Stimulated activated CD8-positive, alpha-beta memory T cell treated with anti-CD3 and anti-CD28 coated beads, Interleukin-7, amount 100 ng/mL, for 4 hours (primary cell): ENCODE results near the gene ARHGEF6.

Experiments
- DNase-seq, 2 donors: peaks; one replicate each; pipeline ENCODE4 v3.0.0-alpha.2; 2020; ENCODE audit warnings: low read depth in 2 of 2

The ARHGEF6 gene

DNA sequence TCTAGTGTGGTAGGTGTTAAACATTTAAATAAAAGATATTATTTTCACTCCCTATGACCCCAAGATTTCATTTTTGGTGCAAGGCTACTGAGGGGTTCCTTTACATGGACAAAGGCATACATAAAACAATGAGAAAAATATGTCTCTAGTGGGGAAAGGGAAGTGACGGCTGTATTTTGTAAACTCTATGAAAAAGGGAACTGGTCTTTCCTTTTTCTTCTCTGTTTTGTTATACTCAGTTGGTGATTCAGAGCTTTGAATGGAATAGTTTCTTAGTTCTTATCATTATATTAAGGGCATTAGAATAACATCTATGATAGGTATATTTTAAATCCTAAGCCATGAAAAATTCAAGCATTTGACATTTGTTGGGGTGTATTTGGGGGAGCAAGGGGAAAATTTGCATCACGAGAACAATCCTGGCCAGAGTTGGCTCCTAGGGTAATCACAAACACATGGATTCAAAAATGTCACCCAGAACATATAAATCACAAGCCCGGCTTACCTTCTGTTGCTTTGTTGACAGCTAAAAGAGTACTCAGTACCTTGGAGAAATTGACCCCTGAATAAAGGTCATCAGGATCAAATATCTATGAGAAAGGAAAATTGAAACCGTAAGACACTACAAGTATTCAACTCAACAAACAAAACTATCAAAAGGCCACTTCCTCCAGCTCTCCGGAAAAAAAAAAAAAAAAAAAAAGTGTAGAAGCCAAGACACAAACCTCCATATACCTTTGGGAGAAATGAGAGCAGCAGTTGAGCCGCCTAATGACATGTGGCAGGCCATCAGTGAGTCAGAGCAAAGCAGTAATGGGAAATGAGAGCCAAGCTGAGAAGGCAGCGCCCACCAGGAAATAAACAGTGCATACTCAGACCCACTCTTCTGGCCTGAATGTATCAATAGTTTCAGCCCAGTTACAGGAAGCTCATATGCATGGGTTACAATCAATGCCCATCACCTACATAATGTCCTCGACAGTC lies 33.4 kb downstream of the ARHGEF6 start:
- no peak for DNase-seq

DNA sequence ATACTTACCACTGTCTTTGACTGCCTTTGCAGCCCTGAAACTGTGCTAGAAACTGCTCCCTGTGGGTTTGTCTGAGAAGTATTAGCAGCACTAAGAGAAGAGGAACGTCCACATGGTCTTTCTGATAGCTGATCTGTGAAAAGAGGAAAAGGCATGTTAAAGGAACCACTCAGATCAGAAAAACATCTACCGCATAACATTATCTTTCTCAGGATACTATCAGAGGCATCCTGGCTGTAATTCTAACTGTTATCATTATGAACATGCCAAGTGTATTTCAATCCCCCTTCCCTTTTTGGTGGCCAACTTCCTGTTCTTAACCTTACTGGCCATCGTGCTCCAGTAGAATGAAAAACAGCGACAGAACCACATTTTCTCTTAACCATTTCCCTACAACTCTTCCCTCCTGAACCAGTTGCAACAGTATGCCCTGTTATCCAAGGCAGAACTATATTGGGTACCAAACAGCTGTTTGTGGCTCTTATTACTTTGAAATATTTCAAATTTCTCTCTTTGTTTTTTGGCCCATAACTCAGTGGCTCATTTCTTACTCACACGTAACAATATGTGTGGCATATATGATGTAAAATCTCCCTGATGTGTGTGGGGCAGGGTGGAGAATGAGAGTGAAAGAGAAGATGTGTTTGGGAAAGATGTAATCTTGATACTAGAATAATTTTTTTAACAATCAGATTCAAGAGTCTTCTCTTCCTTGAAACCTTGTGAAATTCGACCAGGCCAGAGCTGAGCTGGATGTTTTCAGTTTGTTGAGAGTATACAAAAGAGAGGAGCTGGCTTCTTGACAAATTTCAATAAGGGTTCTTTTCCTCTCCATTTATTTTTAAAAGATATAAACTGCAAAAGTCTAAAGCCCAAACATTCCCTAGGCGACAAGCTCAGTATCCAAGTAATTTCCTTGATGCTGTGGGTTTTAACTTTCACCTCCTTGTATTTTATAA lies 35.2 kb downstream of the ARHGEF6 start:
- no peak for DNase-seq

DNA sequence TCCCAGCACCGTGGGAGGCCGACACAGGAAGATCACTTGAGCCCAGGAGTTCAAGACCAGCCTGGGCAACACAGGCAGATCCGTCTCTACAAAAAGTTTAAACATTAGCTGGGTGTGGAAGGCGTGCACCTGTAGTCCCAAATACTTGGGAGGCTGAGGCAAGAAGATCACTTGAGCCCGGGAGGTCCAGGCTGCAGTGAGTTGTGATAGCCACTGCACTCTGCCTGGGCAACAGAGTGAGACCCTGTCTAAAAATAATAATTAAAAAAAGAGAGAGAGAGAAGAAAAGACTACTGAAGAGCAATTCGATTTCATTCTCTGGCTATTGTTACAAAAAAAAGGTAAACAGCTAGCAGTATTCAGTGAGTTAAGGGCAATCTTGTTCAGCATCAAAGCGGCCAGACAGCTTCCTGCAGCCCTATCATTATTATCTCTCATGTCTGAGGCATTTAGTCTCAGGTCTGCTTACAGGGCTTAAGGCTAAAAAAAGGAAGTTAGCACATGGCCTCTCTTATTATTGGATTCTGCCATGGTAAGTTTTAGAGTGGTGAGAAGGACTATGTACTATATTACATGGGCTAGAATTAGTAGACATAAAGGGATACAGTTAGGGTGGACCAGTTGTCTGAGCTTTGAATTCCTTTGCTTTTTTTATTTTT lies 37.9 kb downstream of the ARHGEF6 start:
- no peak for DNase-seq

DNA sequence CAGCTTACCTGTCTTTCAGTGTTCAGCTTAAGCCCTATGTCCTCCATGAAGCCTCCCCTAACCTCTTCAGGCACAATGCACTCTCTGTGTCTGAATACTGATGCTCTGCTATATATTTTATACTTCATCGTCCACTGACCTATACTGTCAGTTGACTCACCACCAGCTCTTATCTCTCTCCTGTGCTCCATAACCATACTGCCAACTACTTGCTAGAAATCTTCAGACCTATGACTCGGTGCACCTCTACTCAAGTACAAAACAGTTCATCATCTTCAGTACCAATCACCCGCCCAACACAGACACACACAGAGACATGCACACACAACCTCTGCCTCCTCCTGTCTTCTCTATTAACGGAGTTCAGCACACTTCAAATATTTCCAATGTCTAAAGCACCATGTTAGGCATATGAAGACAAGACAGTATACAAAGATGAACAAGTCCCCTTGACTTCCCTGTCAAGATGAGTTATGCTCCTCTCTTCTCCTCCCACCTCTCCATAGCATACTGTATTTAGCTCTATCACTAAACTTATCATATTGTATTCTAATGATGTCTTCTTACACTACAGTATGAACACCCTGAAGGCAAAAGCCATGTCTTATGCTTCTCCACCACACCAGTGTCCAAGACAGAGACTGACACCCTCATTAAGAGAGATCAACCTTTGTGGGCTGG lies 42.5 kb downstream of the ARHGEF6 start:
- no peak for DNase-seq

DNA sequence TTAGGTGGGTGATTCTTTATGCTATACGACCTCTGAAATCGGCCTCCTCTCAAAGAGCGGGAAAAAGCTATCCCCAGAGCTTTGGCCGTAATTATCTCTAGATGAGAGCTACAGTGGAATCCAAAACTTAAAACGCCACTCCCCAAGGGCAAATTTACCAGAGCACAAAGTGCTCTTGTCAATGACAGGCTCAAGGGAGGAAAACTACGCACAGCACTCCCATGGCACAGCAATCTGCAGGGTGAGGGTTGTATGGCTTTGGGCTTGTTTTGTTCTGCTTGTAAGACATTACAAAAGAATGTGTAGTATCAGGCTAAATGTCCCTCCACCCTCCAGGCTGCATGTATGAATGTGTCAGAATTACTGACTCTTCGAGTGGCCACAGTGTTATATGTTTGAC lies 44.0 kb downstream of the ARHGEF6 start:
- DNase-seq: no peak

DNA sequence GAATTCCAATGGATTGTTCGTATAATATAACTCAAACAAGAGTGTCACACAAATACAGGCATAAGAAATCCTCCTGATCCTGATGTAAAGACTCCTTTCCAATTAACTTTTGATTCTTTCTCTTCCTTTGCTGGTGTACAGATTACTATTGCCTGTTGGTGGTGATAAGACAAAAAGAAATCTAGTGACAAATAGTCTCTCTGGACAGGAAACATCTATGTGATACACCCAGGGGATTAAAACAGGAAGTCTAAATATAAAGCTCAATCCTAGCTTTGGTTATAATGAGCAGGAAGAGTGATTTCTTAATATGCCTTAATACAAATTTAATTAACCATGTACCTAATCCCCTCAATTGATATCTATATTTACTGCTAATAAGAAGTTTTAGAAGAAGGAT lies 45.1 kb downstream of the ARHGEF6 start:
- no peak for DNase-seq

DNA sequence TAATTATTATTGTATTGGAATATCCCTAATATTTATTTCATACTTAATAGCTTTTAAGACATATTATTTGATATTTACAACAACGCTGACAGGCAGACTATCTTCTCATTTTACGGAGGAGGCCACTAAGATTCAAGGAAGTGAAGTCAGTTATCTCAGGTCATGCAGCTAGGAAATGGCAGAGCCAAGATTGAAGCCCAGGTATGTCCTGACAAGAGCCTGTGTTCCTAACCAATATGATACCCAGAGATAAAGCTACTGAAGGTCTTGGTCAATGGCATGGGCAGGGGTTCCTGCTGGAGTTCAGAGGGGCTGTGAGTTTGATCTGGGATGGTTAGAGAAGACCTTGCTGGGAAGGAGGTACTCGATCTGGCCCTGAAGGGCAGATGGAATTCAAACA lies 47.1 kb downstream of the ARHGEF6 start:
- no peak for DNase-seq

DNA sequence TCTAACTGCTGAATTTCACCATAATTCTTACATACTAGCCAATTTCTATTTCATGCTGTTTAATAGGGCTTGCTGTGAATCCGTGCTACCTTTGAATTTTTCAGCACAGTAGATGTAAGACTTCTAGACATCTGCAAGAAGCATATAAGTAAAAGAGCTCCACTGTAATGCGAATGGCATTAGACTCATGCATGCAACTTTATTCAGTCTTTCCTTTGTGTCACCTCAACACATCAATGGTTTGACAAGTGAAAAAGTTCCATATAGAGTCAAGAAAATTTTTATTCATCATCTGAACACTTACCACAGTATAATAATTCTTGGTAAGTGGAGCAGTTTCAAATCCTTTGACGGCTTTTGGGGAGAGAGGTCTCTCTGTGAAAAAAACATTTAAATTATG lies 48.9 kb downstream of the ARHGEF6 start:
- DNase-seq: no peak

DNA sequence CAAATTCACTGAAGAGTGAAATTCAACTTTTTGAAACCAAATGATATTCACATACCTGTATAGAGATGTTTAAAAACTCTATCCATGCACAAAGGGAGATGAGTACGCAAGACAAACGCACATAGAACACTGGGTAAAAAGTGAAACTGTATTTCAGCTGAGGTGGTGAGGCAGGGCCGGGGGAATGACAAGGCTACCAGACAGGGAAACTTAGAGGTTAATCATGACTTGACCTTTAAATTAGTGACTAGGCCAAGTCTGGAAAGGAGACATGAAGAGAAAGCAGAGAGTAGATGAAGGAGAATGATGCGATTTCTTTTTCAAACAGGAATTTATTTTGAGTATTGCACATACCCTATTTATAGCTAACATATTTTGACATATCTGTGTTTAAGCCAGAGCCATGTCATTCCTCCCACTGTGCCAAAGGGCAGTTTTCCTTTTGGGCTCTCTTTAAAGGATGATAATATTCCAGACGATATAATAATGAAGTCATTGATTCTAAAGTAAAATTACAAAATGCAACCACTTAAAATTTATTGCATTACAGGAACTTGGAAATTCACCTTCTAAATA lies 49.4 kb downstream of the ARHGEF6 start:
- DNase-seq: no peak

DNA sequence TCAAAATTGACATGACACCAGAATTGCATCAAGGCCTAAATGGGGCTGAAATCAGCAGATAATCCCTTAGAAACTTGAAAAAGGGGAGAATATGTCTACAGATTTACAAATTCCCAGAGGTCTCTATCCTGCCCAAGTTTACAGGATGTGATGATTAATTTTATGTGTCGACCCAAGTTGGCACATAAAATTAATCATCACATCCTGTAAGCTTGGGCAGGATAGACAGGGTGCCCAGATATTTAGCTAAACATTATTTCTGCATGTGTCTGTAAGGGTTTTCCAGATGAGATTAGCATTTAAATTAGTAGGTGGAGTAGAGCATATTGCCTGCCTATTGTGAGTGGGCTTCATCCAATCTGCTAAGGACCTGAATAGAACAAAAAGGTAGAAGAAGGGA lies 52.3 kb downstream of the ARHGEF6 start:
- no peak for DNase-seq

DNA sequence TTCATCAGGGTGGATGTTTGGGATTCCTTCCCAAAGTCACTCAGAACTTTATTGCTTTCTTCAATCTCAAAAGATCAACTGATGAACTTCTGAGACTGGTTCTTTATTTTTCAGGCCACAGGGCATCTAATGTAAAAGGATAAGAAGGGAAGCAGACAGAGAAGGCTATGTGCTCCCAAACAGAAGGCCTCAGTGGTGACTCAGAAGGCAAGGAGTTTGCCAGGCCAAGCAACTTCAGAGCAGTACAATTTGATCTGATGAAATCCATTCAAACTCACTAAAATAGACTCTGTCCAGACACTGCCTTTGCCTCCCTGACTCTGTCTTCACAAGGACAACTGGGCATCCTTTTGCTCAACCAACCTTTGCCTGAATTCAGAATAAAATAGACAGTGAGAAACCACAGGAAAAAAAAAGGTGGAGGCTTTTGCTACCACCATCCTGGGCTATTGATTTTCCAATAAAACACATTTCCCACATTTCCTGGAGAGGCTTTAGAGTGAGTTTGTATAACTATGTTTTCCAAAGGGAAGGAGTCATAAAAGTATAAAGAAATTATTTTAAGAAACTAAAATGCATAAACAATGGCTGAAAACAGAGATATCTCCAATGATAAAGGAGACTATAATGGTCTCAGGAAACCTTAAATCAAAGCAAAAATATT lies 55.2 kb downstream of the ARHGEF6 start:
- no peak for DNase-seq

DNA sequence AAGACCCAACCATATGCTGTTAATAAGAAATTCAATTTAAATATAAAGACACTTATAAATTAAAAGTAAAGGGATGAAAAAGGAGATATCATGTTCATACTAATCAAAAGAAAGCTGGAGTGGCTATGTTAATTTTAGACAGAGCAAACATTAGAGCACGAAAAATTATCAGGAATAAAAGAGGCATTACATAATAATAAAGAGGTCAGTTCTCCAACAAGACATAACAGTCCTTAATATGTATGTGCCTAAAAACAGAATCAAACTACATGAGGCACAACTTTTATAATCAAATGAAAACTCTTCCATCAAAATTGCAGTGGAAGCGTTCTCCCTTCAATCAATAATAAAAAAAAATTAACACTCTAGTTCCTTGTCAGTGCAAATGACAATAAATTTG lies 62.6 kb downstream of the ARHGEF6 start:
- no peak for DNase-seq

DNA sequence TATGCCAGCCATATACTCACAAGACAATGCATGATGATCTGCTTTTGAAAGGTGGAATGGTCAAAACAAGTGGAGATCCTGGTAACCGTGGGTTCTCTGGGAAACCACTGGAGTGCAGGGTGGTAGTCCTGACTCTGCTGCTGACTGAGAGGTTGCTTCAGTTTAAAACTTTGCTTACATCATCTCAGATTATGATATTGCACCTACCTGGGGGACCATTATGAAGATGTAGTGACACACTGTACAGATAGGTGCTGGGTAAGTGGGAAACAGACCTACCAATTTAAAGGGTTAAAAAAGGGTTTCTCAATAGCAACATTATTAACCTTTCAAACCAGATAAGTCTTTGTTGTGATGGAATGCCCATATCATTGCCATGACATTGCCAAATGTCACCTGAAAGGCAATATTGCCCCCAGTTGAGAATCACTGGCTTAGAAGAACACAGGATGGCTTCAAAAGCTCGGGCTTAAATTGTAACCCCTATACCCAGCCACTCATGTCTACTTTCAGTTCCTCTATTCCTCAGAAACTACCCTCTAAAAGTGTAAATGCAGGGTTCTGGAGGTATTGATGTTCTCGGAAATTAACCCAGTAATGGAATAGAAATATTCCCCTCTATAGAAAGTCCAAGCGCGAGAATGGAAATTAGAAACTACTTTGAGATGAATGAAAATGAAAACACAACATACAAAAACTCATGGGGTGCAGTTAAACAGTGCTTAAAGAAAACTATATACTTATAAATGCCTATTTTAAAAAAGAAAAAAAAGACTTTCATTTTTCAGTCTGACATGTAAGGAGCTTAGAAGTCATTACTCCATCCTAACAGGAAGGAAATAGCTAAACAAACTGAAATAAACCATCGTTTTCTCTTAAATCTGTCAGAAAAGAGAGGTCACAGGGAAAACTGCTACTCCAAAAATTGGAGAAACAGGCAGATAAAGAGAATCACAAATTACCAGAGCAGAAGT lies 65.8 kb downstream of the ARHGEF6 start:
- no peak for DNase-seq

DNA sequence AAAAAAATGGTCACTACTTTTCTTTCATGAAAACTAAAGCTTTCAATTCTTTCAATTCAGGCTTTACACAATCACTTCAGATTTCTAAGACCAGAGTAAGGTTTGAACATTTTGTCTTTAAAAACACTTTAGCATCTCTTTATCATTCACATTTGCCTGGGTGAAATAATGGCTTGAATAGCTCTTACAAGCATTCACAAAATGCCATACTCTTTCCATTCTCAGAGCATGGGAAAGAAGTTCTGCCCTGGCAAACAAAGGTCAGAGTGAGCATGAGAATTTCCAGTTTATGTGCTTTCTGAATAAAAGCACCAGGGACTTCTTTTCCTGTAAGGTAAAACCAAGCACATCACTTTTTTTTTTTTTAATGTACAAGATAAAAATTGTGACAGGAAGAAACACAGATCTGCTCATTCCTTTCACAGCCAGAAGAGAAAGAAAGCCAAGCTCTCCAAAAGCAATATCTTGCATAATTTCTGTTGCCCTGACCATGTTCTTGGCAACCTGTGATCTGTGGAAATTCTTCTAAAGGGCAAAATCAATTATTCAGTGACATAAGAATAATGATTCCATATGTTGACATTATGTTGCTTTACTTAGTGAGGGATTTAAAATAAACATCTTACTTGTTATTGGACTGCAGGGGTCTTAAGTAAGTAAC lies 68.0 kb downstream of the ARHGEF6 start:
- DNase-seq: no peak

DNA sequence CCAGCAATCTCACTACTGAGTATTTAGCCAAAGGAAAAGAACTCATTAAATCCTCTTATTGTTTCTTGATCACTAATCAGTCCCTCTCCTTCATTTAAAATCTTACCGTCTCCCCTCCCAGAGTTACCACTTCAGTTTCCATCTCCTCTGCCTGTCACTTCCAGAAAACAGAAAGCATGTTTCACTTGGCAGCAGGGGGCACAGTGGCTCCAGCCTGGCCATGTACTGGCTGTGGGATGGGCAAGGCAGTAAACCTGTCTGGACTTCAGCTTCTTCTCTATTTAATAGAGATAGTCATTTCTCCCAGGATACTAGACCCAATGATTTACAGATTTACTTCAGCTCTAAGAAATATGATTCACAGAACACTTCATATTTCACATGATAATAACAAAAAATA lies 69.6 kb downstream of the ARHGEF6 start:
- DNase-seq: no peak

DNA sequence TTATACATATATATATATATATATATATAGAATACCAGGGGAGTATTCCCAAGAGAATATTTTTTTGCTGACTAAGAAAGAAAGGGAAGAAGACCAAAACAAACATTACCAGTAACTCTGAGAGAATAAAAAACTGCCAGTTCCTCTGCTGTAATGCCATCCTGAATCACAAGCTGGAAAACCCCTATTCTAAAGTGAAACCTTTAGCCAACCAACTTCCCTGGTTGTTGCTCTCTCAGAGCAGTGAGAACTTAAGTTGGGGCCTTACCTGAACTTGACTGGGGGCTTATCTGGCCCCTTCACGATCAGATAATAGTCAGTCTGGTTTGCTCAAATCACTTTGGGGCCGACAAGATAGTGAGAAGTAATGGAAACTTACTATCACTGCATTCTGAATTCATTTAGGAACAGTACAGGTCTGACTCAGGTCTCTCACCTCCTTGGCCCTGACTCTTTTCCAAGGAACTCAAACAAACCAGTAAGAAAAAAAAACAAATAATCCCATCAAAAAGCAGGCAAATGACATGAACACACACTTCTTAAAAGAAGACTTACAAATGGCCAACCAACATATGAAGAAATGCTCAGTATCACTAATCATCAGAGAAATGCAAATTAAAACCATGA lies 70.3 kb downstream of the ARHGEF6 start:
- no peak for DNase-seq

DNA sequence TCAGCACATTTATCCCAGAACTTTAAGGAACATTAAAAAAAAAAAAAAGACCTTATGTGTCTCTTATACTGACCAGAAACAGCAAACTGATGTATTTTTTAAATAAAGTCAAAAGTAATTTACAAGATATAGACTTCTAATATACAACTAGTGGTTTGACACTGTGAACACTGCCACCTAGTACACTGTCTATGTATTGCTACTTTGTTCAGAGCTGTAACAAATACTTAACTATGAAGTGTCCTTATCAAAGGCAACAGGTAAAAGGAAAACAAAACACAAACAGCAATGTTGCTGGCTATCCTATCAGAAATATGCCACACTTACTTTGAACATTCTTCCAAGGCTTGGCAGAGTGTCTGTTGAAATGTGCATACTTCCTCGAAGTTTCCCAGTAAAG lies 72.4 kb downstream of the ARHGEF6 start:
- DNase-seq: no peak

DNA sequence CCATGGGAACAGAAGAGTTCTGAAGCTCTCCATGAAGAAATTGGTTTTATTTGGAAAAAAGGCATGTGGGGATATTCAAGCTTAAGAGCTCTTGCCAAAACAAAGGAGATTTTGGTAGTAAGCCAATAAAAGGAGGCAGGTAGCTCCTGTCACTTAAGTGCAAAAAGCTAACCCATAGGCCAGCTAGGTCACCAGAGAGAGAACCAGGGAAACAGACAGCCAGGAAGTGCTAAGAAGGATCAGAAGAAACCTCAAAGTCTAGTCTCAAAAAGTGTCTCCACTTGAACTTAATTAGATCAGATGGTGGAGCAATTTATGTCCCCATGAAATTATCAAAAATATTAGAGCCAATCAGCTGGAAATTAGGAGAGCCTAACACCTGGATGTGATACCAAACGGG lies 83.6 kb downstream of the ARHGEF6 start:
- DNase-seq: no peak
